Stimulated activated CD8-positive, alpha-beta memory T cell treated with anti-CD3 and anti-CD28 coated beads, Interleukin-4, amount 100 ng/mL, for 1 hour (primary cell): Measurements from ENCODE around the gene SLC66A2.
A peak's percentile ranks its signal among the peaks of the same experiment; 100 is the strongest.
"Not testable (repeated sequence)": the region's sequence is repeated elsewhere in the genome, so short reads cannot be mapped to it uniquely, and the experiment has no call there.

ENCODE experiments used
- DNase-seq, 2 donors: peaks; one replicate each; pipeline ENCODE4 v3.0.0-alpha.2; 2020; ENCODE audit warnings: low read depth in 2 of 2, low spot score in 1 of 2

Gene SLC66A2

GRCh38 chr18:79971211-79971952 lies 19.9 kb upstream of the SLC66A2 start:
- no peak for DNase-seq

GRCh38 chr18:79970419-79971133 lies 19.1 kb upstream of the SLC66A2 start:
- DNase-seq = no peak

- no peak for DNase-seq
Observed at GRCh38 chr18:79965119-79965902, 13.9 kb upstream of the SLC66A2 start.

DNA sequence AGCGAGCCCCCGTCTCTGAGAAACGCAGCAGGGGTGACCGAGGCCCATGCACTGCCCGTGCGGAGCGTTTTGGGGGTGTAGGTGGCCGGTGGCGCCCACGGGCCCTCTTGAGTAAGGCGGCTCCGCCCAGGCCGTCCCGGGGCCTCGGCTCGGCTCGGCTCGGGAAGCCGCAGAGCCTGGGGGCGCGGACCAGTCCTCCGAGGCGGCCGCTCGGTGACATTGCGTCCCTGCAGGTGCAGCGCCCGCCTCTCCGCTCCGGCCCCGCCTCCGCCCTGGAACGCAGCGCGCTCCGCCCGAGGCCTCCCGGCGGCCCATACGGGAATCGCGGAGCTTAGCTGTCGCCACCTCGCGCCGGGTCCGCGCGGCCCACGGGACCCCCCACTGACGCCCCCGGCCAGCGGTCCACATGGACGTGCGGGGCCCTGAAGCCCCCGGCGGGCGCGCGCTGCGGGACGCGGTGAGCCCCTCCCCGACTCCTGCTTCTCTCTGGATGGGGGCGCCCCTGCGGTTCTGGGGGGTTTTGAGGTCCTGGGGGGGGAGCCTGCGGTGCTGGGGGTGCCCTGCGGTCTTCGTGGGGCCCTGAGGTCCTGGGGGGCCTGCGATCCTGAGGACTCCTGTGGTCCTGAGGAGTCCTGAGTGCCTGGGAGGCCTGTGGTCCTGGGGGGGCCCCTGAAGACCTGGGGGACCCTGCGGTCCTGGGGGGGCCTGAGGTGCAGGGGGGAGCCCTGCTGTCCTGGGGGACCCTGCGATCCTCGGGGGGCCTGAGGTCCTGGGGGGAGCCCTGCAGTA lies 13.1 kb upstream of the SLC66A2 start, which contains the start of gene HSBP1L1:
HSBP1L1 (plus strand) TSS at position 314 of the 789 bp plus-strand sequence; CDS start at position 407, 93 bp downstream.
- peak in 1 of 2 donors; percentile 32 for DNase-seq

- no peak for DNase-seq
Observed at GRCh38 chr18:79963658-79964329, 12.3 kb upstream of the SLC66A2 start.

DNA sequence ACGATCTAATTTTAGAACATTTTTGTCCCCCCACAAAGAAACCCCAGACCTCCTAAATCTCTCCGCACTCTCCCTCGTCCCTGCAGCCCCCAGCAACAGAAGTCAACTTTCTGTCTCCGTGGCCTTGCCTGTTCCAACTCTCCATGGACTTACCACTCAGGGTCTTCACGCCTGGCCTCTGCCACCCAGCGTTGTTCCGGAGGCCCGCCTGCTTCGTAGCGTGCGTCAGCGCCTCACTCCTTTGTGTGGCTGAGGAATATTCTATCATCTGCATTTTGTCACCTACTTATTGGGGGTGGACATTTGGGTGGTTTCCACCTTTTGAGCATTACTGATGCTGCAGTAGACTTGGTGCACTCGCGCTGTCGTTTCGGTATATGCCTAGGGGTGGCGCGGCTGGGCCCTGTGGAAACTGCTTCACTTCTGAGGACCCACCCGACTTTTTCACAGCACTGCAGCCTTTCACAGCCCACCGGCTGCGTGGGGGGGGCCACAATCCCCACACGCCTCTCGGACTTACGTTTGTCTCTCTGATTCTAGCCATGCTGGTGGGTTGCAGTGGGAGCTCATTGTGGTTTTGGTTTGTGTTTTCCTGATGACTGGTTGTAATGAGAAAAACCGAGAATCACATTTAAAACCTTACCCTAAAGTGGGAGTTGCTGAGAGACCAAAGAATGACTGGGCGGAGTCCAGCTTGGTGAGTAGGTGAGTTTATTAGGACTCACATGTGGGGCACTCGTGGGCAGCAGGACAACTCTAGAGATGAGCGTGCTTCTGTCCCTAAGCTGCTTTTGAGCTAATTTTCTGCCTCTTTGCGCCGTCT lies 11.6 kb upstream of the SLC66A2 start:
- peak in 1 of 2 donors; percentile 27 for DNase-seq

- no peak for DNase-seq
Observed at GRCh38 chr18:79962311-79962710, 10.9 kb upstream of the SLC66A2 start.

DNA sequence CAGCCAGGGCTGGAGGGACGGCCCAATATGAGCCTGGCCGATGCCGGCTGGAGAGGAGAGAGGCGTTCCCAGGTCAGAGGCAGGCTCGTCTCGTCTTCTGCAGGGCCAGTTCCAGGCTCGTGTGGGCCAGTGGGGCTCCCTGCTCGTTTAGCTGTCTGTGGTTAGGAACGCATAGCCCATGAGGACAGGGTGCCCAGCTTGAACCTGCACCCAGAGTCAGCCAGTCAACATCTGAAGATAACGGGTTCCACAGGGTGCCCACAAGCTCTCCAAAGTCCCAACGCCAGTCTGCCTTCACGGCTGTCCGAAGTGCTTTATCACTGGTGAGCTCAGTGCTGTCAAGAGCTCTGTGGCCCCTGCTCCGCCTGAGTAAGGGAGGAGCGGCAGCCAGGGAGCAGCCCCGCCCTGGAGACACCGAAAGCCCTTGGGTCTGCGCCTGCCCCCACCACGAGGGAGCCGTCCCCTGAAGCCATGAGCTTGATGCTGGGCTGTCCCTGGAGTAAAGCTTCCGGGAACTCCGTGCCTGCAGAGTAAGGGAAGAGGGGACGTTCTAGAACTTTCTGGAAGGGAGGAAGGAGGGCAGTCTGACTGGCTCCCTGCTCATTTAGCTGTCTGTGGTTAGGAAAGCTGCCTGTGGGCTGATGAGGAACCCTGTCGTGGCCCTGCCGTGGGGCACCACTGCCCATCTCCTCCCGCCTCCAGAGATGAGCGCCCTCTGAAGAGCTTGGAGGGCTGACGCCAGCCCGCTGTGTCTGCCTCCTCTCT lies 10.3 kb upstream of the SLC66A2 start:
- DNase-seq = no peak

GRCh38 chr18:79960921-79961526 lies 9.6 kb upstream of the SLC66A2 start:
- no peak for DNase-seq

DNA sequence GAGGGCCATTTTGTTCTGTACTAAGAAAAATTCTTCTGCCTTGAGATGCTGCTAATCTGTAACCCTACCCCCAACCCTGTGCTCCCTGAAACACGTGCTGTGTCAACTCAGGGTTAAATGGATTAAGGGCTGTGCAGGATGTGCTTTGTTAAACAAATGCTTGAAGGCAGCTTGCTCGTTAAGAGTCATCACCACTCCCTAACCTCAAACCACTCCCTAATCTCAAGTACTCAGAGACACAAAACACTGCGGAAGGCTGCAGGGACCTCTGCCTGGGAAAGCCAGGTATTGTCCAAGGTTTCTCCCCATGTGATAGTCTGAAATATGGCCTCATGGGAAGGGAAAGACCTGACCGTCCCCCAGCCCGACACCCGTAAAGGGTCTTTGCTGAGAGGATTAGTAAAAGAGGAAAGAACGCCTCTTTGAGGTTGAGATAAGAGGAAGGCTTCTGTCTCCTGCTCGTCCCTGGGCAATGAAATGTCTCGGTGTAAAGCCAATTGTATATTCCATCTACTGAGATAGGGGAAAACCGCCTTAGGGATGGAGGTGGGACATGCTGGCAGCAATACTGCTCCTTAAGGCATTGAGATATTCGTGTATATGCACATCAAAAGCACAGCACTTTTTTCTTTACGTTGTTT lies 8.8 kb upstream of the SLC66A2 start:
- DNase-seq = not testable (repeated sequence)

- DNase-seq = no peak
Observed at GRCh38 chr18:79958981-79959380, 7.5 kb upstream of the SLC66A2 start.

GRCh38 chr18:79956276-79956675 lies 4.8 kb upstream of the SLC66A2 start:
- DNase-seq = no peak

GRCh38 chr18:79955302-79956075 lies 4.0 kb upstream of the SLC66A2 start:
- DNase-seq = no peak

- no peak for DNase-seq
Observed at GRCh38 chr18:79954791-79955190, 3.3 kb upstream of the SLC66A2 start.

DNA sequence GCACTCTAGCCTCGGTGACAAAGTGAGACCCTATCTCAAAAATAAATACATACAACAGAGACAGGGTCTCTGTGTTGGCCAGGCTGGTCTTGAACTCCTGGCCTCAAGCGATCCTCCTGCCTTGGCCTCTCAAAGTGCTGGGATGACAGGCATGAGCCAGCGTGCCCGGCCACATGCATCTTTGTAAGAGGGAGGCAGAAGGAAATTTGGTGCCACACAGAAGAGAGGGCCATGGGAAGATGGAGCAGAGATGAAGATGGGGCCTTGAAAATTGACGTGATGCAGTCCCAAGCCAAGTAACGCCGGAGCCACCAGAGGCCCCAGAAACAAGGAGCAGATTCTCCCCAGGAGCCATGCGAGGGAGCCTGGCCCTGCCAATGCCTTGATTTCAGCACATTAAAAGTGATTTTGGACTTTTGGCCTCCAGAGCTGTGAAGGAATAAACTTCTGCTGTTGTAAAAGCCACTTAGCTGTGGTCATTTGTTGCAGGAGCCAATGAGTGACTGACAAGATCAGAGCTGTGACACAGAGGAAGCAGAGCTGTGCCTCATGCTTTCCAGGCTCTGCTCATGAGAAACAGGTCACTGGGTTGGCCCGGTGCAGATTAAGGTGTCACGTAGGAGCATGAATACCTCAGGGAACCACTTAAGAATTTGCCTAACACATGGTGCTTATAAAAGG lies 2.7 kb upstream of the SLC66A2 start:
- no peak for DNase-seq

DNA sequence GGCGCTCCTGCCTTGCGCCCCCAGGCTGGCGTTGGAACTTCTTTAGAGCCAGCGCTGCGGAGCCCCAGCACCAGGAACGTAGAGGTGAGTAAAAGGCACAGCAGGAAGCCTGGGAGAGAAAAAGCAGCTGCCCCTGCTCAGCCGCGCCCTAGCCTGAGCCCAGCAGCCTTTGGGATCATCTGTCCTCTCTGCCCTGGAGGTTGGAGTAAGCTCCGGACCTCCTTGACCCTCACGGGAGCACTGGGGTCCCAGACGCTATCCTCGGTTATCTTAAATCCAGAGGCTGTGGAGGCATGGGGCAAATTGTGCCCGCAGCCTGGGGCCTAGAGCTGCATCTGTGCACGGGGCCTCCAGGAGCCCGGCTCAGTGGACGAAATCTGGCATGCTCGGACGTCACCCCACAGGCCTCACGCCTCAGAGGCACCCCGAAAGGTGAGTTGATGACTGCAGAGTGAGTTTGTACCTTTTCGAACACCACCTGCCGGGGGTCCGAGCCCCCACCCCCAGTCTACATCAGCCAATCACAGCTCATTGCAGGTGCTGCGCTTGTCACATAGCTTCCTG lies 1.6 kb upstream of the SLC66A2 start:
- no peak for DNase-seq
